ENCODE results near the gene SH3RF1. TPM values are rescaled to one million over a fixed set of nuclear protein-coding genes. Genes with fewer than 3 reads are reported as not detected.
"Not testable (repeated sequence)": the region's sequence is repeated elsewhere in the genome, so short reads cannot be mapped to it uniquely, and the experiment has no call there.

The SH3RF1 gene
- total RNA-seq, 2 experiments from 2014 or later = 0.22 to 0.55 TPM

DNA sequence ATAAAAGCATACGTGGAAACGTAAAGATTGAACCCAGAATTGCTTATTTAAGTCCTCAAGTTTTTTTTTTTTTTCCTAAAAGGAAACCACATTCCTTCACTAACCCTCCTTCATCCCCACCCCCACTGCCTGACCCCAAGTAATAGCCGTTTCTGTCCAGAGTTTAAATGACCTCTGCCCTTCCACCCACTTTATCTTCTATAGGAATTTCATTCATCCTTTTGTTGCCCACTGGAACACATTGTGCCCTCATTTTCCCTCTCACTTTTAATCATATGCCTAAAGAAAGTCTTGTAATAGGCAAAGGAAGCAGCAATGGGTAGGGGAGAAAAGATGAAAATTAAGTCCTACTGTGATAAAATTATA is 62.7 kb downstream of the SH3RF1 start:
- CTCF ChIA-PET = no interaction called here
- H3K4me3 Mint-ChIP-seq = no peak overlapping the region
- no peak overlapping the region for H3K27ac Mint-ChIP-seq
- intact Hi-C loops (cut with micrococcal nuclease) = no loop called here
- no peak for DNase-seq
- peaks cover 2% of the 10 kb centered on the region for H3K9me3 Mint-ChIP-seq
- no peaks in the 10 kb centered on the region for H3K4me1 Mint-ChIP-seq (ENCODE audit: low read depth)
- peaks cover 5% of the 10 kb centered on the region for H3K27me3 Mint-ChIP-seq (ENCODE audit: low read depth)
- no peaks in the 10 kb centered on the region for H3K36me3 Mint-ChIP-seq (ENCODE audit: low read depth)

DNA sequence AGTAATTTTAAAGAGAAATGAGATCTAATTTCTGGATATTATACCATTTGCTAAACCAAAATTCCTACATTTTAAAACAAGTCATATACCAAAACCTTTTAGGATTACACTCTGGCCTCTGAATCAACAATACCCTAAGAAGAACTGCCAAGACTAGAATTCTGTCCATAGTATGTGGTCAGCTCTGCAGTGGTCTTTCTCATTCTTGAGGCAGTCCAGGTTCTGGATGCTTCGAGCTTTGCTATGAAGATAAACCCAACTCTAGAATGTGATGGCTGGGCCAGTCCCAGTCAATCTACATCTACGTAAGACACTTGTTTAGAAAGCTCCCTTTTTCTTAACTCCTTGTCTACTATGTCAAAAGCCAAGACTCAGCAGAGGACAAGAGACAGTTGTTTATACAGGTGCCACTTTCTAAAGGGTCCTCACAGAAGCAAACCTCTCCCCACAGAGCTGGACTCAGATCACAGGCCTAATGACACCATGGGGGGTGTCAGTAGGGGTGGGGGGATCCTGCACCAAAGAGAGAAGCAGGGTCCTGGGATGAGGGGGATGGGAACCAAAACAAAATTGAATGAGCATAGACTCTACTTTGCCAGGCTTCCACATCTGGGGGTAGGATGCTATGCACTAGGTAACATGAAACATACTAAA is 63.2 kb downstream of the SH3RF1 start:
- peaks cover 5% of the 10 kb centered on the region for H3K27me3 Mint-ChIP-seq (ENCODE audit: low read depth)
- no peaks in the 10 kb centered on the region for H3K4me1 Mint-ChIP-seq (ENCODE audit: low read depth)
- H3K4me3 Mint-ChIP-seq = no peak overlapping the region
- no peaks in the 10 kb centered on the region for H3K36me3 Mint-ChIP-seq (ENCODE audit: low read depth)
- intact Hi-C loops (cut with micrococcal nuclease) = no loop called here
- CTCF ChIA-PET = no interaction called here
- peaks cover 2% of the 10 kb centered on the region for H3K9me3 Mint-ChIP-seq
- DNase-seq = no peak
- H3K27ac Mint-ChIP-seq = no peak overlapping the region

DNA sequence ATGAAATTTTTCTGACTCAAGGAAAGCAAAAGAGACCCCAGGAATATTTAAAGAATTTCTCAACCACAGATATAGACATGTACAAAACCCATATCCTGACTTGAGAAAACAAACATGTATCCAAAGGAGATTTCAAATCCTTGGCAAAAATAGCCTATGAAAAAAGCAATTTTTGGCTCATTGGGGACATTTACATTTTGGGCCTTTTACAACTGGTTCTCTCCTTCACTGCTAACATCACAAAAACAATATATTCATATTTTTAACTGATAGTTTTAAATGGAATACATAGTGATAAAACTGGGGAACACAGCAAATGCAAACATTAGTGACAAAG is 65.0 kb downstream of the SH3RF1 start:
- intact Hi-C loops (cut with micrococcal nuclease) = no loop called here
- H3K4me1 Mint-ChIP-seq (ENCODE audit: low read depth) = no peaks in the 10 kb centered on the region
- DNase-seq = no peak
- H3K27ac Mint-ChIP-seq = no peak overlapping the region
- no peaks in the 10 kb centered on the region for H3K9me3 Mint-ChIP-seq
- CTCF ChIA-PET = no interaction called here
- peaks cover 9% of the 10 kb centered on the region for H3K27me3 Mint-ChIP-seq (ENCODE audit: low read depth)
- no peaks in the 10 kb centered on the region for H3K36me3 Mint-ChIP-seq (ENCODE audit: low read depth)
- H3K4me3 Mint-ChIP-seq = no peak overlapping the region

DNA sequence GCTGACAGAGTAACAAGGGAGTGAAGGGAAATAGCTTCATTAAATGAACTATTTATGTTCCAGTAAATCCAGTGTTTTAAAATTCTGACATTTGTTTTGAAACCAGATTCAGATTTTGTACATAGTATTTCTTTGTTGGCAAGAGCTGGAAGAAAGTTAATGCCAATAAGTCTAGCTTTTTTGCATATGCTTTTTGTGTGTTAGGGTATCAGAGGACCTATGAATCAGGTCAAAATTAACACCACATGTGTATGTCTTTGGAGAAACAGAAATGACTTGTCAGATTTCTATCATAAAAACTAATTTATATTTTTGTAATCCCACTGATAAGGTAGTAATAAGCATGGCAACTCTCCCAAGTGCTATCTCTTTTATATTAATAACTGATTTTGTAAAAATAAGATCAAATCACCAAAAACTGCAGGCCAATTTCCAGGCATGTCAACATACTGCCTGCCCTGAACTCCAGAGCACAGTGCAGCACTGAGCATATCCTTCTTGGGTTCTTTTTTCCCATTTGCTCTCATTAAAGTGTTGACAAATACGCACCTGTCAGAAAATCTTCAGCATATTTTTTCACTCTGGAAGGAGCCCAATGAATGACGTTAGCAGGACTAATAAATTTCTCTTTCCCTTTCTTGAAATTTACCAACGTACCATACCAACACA is 65.5 kb downstream of the SH3RF1 start:
- Mint-ChIP-seq H3K36me3 (ENCODE audit: low read depth) (no peaks in the 10 kb centered on the region), H3K4me3 (no peak overlapping the region), H3K27ac (no peak overlapping the region), H3K9me3 (no peaks in the 10 kb centered on the region), H3K4me1 (ENCODE audit: low read depth) (no peaks in the 10 kb centered on the region), H3K27me3 (ENCODE audit: low read depth) (peaks cover 9% of the 10 kb centered on the region)
- intact Hi-C loops (cut with micrococcal nuclease) = no loop called here
- no peak for DNase-seq
- CTCF ChIA-PET = interaction anchor here (0.6 kb wide), 1 partner anchor 286 kb away, joined by 3 read pairs; no protein-coding TSS in a partner anchor

DNA sequence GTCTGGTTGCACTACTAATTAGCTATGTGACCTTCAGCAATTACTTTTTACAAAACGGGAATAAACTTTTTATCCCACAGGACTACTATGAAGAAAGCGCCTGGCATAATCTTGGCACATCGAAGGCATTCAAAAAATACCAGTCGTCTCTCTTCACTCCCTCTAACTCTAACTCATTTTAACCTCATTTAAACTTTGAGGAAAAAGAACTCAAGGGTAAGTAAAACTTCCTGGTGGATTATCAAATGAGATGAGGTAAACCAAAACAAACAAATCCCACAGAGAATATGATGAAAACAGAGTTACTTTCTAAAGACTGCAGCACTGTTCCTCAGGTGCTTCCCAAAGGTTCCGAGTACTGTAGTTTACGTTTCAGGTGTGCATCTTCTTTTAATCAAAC is 66.9 kb downstream of the SH3RF1 start:
- CTCF ChIA-PET = interaction anchor here (0.6 kb wide), 1 partner anchor 261 kb away, joined by 4 read pairs; no protein-coding TSS in a partner anchor
- Mint-ChIP-seq H3K9me3 (no peaks in the 10 kb centered on the region), H3K27me3 (ENCODE audit: low read depth) (peaks cover 11% of the 10 kb centered on the region), H3K4me1 (ENCODE audit: low read depth) (no peaks in the 10 kb centered on the region), H3K27ac (no peak overlapping the region), H3K4me3 (no peak overlapping the region), H3K36me3 (ENCODE audit: low read depth) (no peaks in the 10 kb centered on the region)
- DNase-seq = no peak
- intact Hi-C loops (cut with micrococcal nuclease) = no loop called here

DNA sequence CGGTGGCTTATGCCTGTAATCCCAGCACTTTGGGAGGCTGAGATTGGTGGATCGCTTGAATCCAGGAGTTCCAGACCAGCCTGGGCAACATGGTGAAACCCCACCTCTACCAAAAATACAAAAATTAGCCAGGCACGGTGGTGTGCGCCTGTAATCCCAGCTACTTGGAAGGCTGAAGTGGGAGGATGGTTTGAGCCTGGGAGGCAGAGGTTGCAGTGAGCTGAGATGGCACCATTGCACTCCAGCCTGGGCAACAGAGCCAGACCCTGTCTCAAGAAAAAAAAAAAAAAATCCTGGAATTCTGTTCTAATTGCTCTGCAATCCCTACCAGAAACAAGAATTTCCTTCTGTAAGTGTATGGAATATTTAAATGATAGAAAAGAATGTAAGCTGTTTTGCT is 67.5 kb downstream of the SH3RF1 start:
- H3K4me3 Mint-ChIP-seq; H3K4me1 Mint-ChIP-seq (ENCODE audit: low read depth); H3K36me3 Mint-ChIP-seq (ENCODE audit: low read depth); DNase-seq; H3K9me3 Mint-ChIP-seq; H3K27ac Mint-ChIP-seq; intact Hi-C loops (cut with micrococcal nuclease): not testable (repeated sequence)
- peaks cover 14% of the 10 kb centered on the region for H3K27me3 Mint-ChIP-seq (ENCODE audit: low read depth)
- CTCF ChIA-PET = interaction anchor here (0.6 kb wide), 1 partner anchor 261 kb away, joined by 4 read pairs; no protein-coding TSS in a partner anchor

DNA sequence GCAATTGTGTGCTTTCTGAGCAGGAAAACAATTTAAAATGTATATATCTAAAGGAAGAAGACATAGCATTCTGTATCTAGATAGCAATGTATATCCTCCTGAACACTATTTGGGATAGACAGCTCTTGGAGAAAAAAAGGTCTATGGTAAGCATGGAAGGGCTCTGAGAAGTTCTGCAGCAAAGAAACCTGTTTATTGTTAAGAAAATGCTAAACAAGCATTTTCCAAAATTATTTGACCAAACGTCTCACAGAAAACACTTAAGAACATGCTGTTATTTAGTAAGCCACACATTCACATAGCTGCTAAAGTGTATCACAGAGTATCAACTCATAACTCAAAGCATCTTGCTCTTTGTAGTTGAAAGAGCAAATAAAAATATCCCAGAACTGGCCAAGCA is 67.9 kb downstream of the SH3RF1 start:
- CTCF ChIA-PET = interaction anchor here (0.7 kb wide), 1 partner anchor 31 kb away, joined by 3 read pairs; no protein-coding TSS in a partner anchor
- Mint-ChIP-seq H3K36me3 (ENCODE audit: low read depth) (no peaks in the 10 kb centered on the region), H3K27me3 (ENCODE audit: low read depth) (peaks cover 14% of the 10 kb centered on the region), H3K4me3 (no peak overlapping the region), H3K27ac (no peak overlapping the region), H3K4me1 (ENCODE audit: low read depth) (no peaks in the 10 kb centered on the region), H3K9me3 (no peaks in the 10 kb centered on the region)
- DNase-seq = no peak
- intact Hi-C loops (cut with micrococcal nuclease) = no loop called here

DNA sequence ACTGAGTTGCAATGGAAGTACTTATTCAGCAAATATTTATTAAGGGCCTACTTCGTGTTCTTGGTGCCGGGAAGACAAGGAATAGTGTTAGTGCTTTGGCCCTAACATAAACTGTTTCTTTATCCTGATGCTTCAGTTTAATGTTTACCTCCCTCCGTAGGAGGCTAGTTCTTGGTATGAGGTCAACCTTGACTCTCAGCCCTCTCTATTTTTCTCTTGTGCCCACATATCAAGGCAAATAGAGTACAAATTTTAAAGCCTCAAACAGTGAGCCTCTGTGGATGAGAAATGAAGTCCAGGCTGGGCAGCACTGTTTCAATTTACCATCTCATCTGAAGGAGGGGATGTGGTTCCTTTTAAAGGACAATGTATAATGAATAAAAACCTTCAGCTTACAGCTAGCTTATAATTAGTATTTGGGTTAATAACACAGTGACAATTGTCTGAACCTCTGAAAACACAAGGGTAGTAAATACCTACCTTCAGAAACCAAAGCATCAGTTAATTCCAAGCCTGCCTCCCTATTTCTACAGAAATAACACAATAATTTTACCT is 68.5 kb downstream of the SH3RF1 start:
- CTCF ChIA-PET = interaction anchor here (0.7 kb wide), 1 partner anchor 31 kb away, joined by 3 read pairs; no protein-coding TSS in a partner anchor
- H3K27me3 Mint-ChIP-seq (ENCODE audit: low read depth) = peaks cover 14% of the 10 kb centered on the region
- H3K36me3 Mint-ChIP-seq (ENCODE audit: low read depth) = no peaks in the 10 kb centered on the region
- no peaks in the 10 kb centered on the region for H3K4me1 Mint-ChIP-seq (ENCODE audit: low read depth)
- no peaks in the 10 kb centered on the region for H3K9me3 Mint-ChIP-seq
- no peak overlapping the region for H3K27ac Mint-ChIP-seq
- H3K4me3 Mint-ChIP-seq = no peak overlapping the region
- intact Hi-C loops (cut with micrococcal nuclease) = no loop called here
- DNase-seq = no peak

DNA sequence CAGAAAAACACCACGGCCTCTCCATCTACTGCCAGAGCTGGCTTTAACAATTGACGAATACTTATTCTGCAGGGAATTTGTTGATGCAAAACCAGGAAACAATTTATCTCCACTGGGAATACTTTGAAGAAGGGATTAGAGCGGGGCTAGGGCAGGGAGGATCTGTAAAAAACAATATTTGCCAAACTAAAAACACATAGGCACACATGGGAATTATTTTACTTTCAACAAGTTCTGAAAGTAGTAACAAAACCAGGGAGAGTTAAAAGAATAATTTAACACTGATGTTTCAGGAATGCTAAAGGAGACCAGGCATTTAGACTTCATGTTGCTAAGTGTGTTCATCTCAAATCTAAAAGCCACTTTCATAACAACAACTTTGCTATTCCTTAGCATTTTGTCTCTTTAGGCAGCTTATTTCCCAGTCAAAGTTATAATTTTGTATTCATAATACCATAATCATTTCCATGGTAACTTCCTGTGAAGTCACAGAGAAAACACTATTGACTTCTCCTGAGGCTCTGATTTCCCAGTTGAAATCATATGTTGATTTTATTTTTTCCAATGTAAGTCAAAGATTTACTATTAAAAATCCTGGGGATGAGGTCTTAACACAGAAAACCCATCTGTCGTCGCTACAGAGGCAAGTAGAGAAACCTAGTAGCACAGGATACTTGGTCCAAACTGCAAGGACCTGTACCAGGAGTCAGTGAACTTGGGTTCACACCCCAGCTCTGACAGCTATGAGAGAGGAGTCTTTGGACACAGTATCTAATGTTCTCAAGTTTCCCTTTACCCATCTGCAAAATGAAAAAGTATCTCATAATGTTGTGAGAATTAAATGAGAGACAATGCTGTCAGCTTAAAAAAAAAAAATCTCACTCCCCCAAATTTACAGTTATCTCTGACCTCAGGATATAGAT is 69.3 kb downstream of the SH3RF1 start:
- Mint-ChIP-seq H3K4me1 (ENCODE audit: low read depth) (no peaks in the 10 kb centered on the region), H3K9me3 (no peaks in the 10 kb centered on the region), H3K27me3 (ENCODE audit: low read depth) (peaks cover 14% of the 10 kb centered on the region), H3K4me3 (no peak overlapping the region), H3K27ac (no peak overlapping the region), H3K36me3 (ENCODE audit: low read depth) (no peaks in the 10 kb centered on the region)
- intact Hi-C loops (cut with micrococcal nuclease) = no loop called here
- DNase-seq = no peak
- CTCF ChIA-PET = no interaction called here

DNA sequence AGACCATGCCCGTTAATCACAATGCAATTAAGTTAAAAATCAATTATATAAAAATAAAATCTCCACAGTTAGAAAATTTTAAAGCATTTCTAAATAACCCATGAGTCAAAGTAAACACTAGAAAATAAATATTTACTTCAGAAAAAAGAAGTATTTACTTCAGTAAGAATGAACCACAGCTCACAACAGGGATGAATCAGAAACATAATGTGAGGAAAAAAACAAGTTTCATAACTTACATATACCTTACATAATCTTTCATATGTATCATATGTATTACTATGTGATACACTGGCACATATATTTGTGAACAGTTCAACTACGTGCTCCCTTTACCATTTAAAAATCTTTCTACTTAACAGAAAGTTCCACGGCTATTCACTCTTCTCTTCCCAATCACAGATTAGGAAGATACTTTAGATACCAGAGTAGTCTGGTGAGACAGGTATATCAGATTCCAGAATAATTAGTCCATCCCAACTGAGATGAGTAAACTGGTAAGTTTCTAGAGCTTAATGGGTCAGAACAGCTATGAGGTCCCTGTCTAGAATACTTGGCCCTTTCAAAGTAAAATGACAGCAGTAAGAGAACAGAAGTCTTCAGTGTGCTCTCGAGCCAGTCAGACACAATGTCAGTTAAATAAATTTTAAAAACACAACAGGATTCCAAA is 70.3 kb downstream of the SH3RF1 start:
- CTCF ChIA-PET = interaction anchor here (1.1 kb wide), 1 partner anchor 105 kb away, joined by 3 read pairs; no protein-coding TSS in a partner anchor
- Mint-ChIP-seq H3K9me3 (peaks cover 3% of the 10 kb centered on the region), H3K4me3 (no peak overlapping the region)

DNA sequence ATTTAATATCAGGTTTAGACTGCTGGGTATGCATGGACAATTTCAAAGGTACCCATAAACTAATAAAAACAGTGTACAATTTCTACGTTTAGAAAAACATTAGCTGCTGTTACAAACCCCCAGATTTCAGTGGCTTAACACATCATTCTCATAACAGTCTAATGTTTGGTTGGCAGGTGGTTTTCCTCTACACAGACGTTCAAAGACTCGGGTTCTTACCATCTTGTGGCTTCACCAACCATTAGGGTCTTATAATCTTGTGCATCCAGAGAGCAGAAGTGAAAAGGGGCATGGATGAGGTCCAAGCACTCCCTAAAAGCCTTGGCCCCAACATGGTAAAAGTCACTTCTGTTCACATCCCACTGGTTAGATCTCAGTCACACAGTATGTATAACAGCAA is 71.6 kb downstream of the SH3RF1 start:
- H3K4me1 Mint-ChIP-seq (ENCODE audit: low read depth) = no peaks in the 10 kb centered on the region
- no peak overlapping the region for H3K27ac Mint-ChIP-seq
- CTCF ChIA-PET = interaction anchor here (0.7 to 1.1 kb wide), 2 partner anchors 8 to 106 kb away, joined by 3 read pairs; no protein-coding TSS in a partner anchor
- peaks cover 14% of the 10 kb centered on the region for H3K27me3 Mint-ChIP-seq (ENCODE audit: low read depth)
- H3K4me3 Mint-ChIP-seq = no peak overlapping the region
- peaks cover 7% of the 10 kb centered on the region for H3K9me3 Mint-ChIP-seq
- intact Hi-C loops (cut with micrococcal nuclease) = no loop called here
- no peak for DNase-seq
- no peaks in the 10 kb centered on the region for H3K36me3 Mint-ChIP-seq (ENCODE audit: low read depth)

More for the DNA sequence above, 70.3 kb downstream of the SH3RF1 start:
- no peaks in the 10 kb centered on the region for H3K36me3 Mint-ChIP-seq (ENCODE audit: low read depth)
- no peak for DNase-seq
- no peak overlapping the region for H3K27ac Mint-ChIP-seq
- H3K4me1 Mint-ChIP-seq (ENCODE audit: low read depth) = no peaks in the 10 kb centered on the region
- peaks cover 14% of the 10 kb centered on the region for H3K27me3 Mint-ChIP-seq (ENCODE audit: low read depth)
- intact Hi-C loops (cut with micrococcal nuclease) = no loop called here

DNA sequence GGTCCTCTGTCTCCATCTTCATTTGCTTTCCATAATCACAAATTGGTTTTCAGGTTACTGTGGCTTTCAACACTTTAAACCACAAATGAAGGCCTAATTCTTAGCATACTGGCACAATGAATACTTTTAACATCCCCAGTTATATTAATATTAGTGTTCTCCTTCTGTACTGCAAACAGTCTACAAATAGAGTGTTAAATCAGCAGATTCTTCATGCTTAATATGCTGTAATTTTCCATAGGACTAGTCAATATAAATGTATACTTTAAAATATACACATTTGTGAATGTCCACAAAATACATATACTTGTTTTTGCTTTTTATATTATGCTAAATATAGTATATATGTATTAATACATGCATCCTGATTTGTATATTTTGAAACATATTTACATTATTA is 72.6 kb downstream of the SH3RF1 start:
- no peak overlapping the region for H3K27ac Mint-ChIP-seq
- no peak for DNase-seq
- H3K27me3 Mint-ChIP-seq (ENCODE audit: low read depth) = peaks cover 10% of the 10 kb centered on the region
- no peaks in the 10 kb centered on the region for H3K4me1 Mint-ChIP-seq (ENCODE audit: low read depth)
- intact Hi-C loops (cut with micrococcal nuclease) = no loop called here
- H3K4me3 Mint-ChIP-seq = no peak overlapping the region
- peaks cover 7% of the 10 kb centered on the region for H3K9me3 Mint-ChIP-seq
- CTCF ChIA-PET = no interaction called here
- H3K36me3 Mint-ChIP-seq (ENCODE audit: low read depth) = no peaks in the 10 kb centered on the region
